ENCODE results near the gene CAMTA1. TPM values are rescaled to one million over a fixed set of nuclear protein-coding genes. Genes with fewer than 3 reads are reported as not detected.

The CAMTA1 gene
- total RNA-seq, 1 donor from 2014 or later, result 77.6 TPM

- Histone ChIP-seq H3K4me2 (ENCODE audit: low read length) (no peak overlapping the region), H3K4me1 (ENCODE audit: insufficient read depth, low read length) (no peaks in the 10 kb centered on the region), H3K79me2 (ENCODE audit: insufficient read depth, low read length) (no peaks in the 10 kb centered on the region), H3K9ac (ENCODE audit: low read length) (no peak overlapping the region), H4K20me1 (ENCODE audit: insufficient read depth, low read length) (no peaks in the 10 kb centered on the region), H3K27ac (ENCODE audit: low read depth, low read length) (no peak overlapping the region), H2AFZ (ENCODE audit: low read depth, low read length) (no peak overlapping the region), H3K27me3 (ENCODE audit: insufficient read depth, low read length) (no peaks in the 10 kb centered on the region), H3K9me3 (ENCODE audit: insufficient read depth, low read depth, low read length) (no peaks in the 10 kb centered on the region), H3K4me3 (ENCODE audit: insufficient read depth, low read depth, low read length) (no peak overlapping the region), H3K36me3 (ENCODE audit: insufficient read depth, low read length) (no peaks in the 10 kb centered on the region)
- H3K27me3 Mint-ChIP-seq (ENCODE audit: low read depth, unreplicated experiment), result peaks cover 11% of the 10 kb centered on the region
- peaks cover 2% of the 10 kb centered on the region for H3K9me3 Mint-ChIP-seq (ENCODE audit: unreplicated experiment)
- DNase-seq (ENCODE audit: low read depth) (no peak), FAIRE-seq (no peak)
- H3K4me1 Mint-ChIP-seq (ENCODE audit: low read depth, unreplicated experiment), result no peaks in the 10 kb centered on the region
- no peak overlapping the region for H3K27ac Mint-ChIP-seq (ENCODE audit: unreplicated experiment)
- H3K36me3 Mint-ChIP-seq (ENCODE audit: low read depth, unreplicated experiment), result no peaks in the 10 kb centered on the region
- TF ChIP-seq CTCF (IDR thresholded peaks at IDR 0.05; ENCODE audit: insufficient read depth, low read depth, low read length), result no peak
- no peak for TF ChIP-seq EZH2 (IDR thresholded peaks at IDR 0.05; ENCODE audit: insufficient read depth, low read length)
- H3K4me3 Mint-ChIP-seq (ENCODE audit: unreplicated experiment), result no peak overlapping the region
Observed at GRCh38 chr1:7127322-7128075, 342.2 kb downstream of the CAMTA1 start.

- no peaks in the 10 kb centered on the region for H3K4me1 Mint-ChIP-seq (ENCODE audit: low read depth, unreplicated experiment)
- no peaks in the 10 kb centered on the region for H3K4me1 ChIP-seq (ENCODE audit: insufficient read depth, low read length)
- TF ChIP-seq CTCF (IDR thresholded peaks at IDR 0.05; ENCODE audit: insufficient read depth, low read depth, low read length) (no peak), EZH2 (IDR thresholded peaks at IDR 0.05; ENCODE audit: insufficient read depth, low read length) (no peak)
- no peaks in the 10 kb centered on the region for H3K36me3 Mint-ChIP-seq (ENCODE audit: low read depth, unreplicated experiment)
- peaks cover 2% of the 10 kb centered on the region for H3K9me3 Mint-ChIP-seq (ENCODE audit: unreplicated experiment)
- no peak overlapping the region for H2AFZ ChIP-seq (ENCODE audit: low read depth, low read length)
- DNase-seq (ENCODE audit: low read depth), result no peak
- no peaks in the 10 kb centered on the region for H3K36me3 ChIP-seq (ENCODE audit: insufficient read depth, low read length)
- H3K79me2 ChIP-seq (ENCODE audit: insufficient read depth, low read length), result no peaks in the 10 kb centered on the region
- no peak for FAIRE-seq
- H3K4me3 ChIP-seq (ENCODE audit: insufficient read depth, low read depth, low read length), result no peak overlapping the region
- no peak overlapping the region for H3K27ac Mint-ChIP-seq (ENCODE audit: unreplicated experiment)
- no peak overlapping the region for H3K4me2 ChIP-seq (ENCODE audit: low read length)
- no peak overlapping the region for H3K9ac ChIP-seq (ENCODE audit: low read length)
- no peak overlapping the region for H3K4me3 Mint-ChIP-seq (ENCODE audit: unreplicated experiment)
- H4K20me1 ChIP-seq (ENCODE audit: insufficient read depth, low read length), result no peaks in the 10 kb centered on the region
- peaks cover 4% of the 10 kb centered on the region for H3K27me3 Mint-ChIP-seq (ENCODE audit: low read depth, unreplicated experiment)
- no peaks in the 10 kb centered on the region for H3K27me3 ChIP-seq (ENCODE audit: insufficient read depth, low read length)
- H3K27ac ChIP-seq (ENCODE audit: low read depth, low read length), result no peak overlapping the region
- no peaks in the 10 kb centered on the region for H3K9me3 ChIP-seq (ENCODE audit: insufficient read depth, low read depth, low read length)
Observed at GRCh38 chr1:7128293-7128692, 343.0 kb downstream of the CAMTA1 start.

GRCh38 chr1:7130127-7130526 is 344.9 kb downstream of the CAMTA1 start:
- Histone ChIP-seq H3K4me3 (ENCODE audit: insufficient read depth, low read depth, low read length) (no peak overlapping the region), H2AFZ (ENCODE audit: low read depth, low read length) (no peak overlapping the region), H3K27me3 (ENCODE audit: insufficient read depth, low read length) (no peaks in the 10 kb centered on the region), H3K9me3 (ENCODE audit: insufficient read depth, low read depth, low read length) (no peaks in the 10 kb centered on the region), H4K20me1 (ENCODE audit: insufficient read depth, low read length) (no peaks in the 10 kb centered on the region), H3K79me2 (ENCODE audit: insufficient read depth, low read length) (no peaks in the 10 kb centered on the region), H3K9ac (ENCODE audit: low read length) (no peak overlapping the region), H3K27ac (ENCODE audit: low read depth, low read length) (no peak overlapping the region), H3K4me2 (ENCODE audit: low read length) (no peak overlapping the region), H3K4me1 (ENCODE audit: insufficient read depth, low read length) (no peaks in the 10 kb centered on the region), H3K36me3 (ENCODE audit: insufficient read depth, low read length) (no peaks in the 10 kb centered on the region)
- H3K4me3 Mint-ChIP-seq (ENCODE audit: unreplicated experiment), result no peak overlapping the region
- H3K9me3 Mint-ChIP-seq (ENCODE audit: unreplicated experiment), result peaks cover 2% of the 10 kb centered on the region
- DNase-seq (ENCODE audit: low read depth), result no peak
- TF ChIP-seq CTCF (IDR thresholded peaks at IDR 0.05; ENCODE audit: insufficient read depth, low read depth, low read length), result no peak
- TF ChIP-seq EZH2 (IDR thresholded peaks at IDR 0.05; ENCODE audit: insufficient read depth, low read length), result no peak
- no peak for FAIRE-seq
- H3K27me3 Mint-ChIP-seq (ENCODE audit: low read depth, unreplicated experiment), result no peaks in the 10 kb centered on the region
- H3K4me1 Mint-ChIP-seq (ENCODE audit: low read depth, unreplicated experiment), result no peaks in the 10 kb centered on the region
- H3K27ac Mint-ChIP-seq (ENCODE audit: unreplicated experiment), result no peak overlapping the region
- H3K36me3 Mint-ChIP-seq (ENCODE audit: low read depth, unreplicated experiment), result no peaks in the 10 kb centered on the region

All from astrocyte (in vitro differentiated cells and primary cell).